Epithelial cell of proximal tubule (primary cell): ENCODE measurements around the gene TNRC6C. TPM values are rescaled to one million over a fixed set of nuclear protein-coding genes. Genes with fewer than 3 reads are reported as not detected.

Experiments used
- DNase-seq: peaks from one replicate; pipeline ENCODE4 v3.0.0-alpha.2; 2011; ENCODE audit warnings: low read depth
- H3K4me3 ChIP-seq: 2 replicates; pipeline ENCODE4 v1.5.1; 2011; ENCODE audit warnings: low read depth, mild to moderate bottlenecking, low read length
- CTCF ChIP-seq: conservative IDR thresholded peaks from 2 replicates; pipeline ENCODE4 v1.5.1; 2012; ENCODE audit warnings: low read depth, mild to moderate bottlenecking, low read length
- total RNA-seq: library from RNA; depleted of rRNA; stranded (reverse); fragments of >200 nt; gene quantifications from 2 replicates; pipeline ENCODE4 v1.2.3, GENCODE V29; 2015

Gene TNRC6C
- total RNA-seq, 1 donor from 2014 or later: 5.3 TPM

- no peak overlapping the region for H3K4me3 ChIP-seq
- TF ChIP-seq CTCF: no peak
- DNase-seq: no peak
Measured at GRCh38 chr17:78154903-78155811, 196.7 kb downstream of the TNRC6C start.

Other genes with a start within 250 kb of the TNRC6C start
- 38.4 and 52.1 TPM in 2 replicates for gene TMC6, start 170.1 kb downstream of the TNRC6C start, total RNA-seq
- gene TMC8, start 172.1 kb downstream of the TNRC6C start, total RNA-seq: 1.2 TPM in 2 replicates
- not detected in 2 replicates for gene C17orf99, start 187.7 kb downstream of the TNRC6C start, total RNA-seq
- gene SYNGR2, start 209.9 kb downstream of the TNRC6C start, total RNA-seq: 66.7 and 137 TPM in 2 replicates
- 245 and 276 TPM in 2 replicates for gene TK1, start 228.3 kb downstream of the TNRC6C start, total RNA-seq
- gene AFMID, start 228.7 kb downstream of the TNRC6C start, total RNA-seq: 29.5 and 47.2 TPM in 2 replicates